Fibroblast of skin of left quadriceps (primary cell): ENCODE measurements around the gene LYZL1.
"Not testable (repeated sequence)": the region's sequence is repeated elsewhere in the genome, so short reads cannot be mapped to it uniquely, and the experiment has no call there.

Experiments used
- DNase-seq, 2 experiments: peaks; one replicate each; pipeline ENCODE4 v3.0.0-alpha.2; 2013; ENCODE audit warnings: low read depth in 2 of 2

The LYZL1 gene

DNA sequence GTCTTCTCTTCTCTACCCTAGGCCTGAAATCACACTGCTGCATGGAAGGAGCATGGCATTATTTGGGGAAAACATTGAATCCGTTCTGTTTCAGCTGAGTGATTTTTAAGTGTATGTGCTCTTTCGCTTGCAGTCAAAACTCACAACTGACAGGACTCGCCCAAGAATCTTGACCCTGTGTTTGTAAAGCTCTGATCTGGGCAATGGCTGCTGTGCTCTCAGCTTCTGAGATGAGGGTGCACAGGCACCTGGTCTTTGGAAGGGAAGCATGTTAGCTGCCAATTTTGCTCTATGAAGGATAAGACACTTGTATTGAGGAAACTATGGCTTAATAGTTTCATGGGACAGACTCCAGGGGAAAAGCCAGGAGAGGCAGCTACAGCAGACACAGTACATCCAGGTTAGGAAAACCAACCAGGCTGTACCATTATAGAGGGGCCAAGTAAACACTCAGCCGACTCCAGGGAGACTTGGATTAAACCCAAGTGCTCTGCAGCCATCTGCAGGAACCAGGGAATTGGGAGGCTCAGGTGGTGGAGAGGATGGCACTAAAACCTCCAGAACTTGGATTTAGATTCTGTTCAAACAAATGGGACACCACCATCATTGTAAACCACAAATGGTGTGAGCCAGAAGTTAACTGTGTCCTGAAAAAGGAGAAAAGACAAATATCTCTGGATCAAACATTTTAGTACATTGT is 43.3 kb downstream of the LYZL1 start:
- no peak for DNase-seq

DNA sequence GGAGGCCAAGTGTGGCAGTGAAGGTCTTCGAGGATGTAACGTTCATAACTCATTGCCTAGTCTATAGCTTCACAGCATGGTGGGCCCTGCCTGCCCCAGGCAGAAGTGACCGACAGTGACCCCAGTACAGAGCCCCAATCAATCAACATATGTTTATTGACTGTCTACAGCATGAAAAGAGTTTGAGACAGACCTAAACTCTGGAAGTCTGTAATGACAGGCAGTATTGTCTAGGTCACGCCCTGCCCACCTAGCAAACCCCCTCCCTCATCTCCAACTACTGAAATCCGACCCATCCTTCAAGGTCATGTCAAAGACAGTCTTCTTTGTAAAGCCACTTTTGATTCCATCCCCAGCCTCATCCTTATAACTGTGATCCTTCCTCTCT is 43.9 kb downstream of the LYZL1 start:
- DNase-seq: no peak

DNA sequence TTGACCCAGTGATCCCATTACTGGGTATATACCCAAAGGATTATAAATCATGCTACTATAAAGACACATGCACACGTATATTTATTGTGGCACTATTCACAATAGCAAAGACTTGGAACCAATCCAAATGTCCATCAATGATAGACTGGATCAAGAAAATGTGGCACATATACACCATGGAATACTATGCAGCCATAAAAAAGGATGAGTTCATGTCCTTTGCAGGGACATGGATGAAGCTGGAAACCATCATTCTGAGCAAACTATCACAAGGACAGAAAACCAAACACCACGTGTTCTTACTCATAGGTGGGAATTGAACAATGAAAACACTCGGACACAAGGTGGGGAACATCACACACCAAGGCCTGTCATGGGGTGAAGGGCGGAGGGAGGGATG is 48.7 kb downstream of the LYZL1 start:
- not testable (repeated sequence) for DNase-seq

DNA sequence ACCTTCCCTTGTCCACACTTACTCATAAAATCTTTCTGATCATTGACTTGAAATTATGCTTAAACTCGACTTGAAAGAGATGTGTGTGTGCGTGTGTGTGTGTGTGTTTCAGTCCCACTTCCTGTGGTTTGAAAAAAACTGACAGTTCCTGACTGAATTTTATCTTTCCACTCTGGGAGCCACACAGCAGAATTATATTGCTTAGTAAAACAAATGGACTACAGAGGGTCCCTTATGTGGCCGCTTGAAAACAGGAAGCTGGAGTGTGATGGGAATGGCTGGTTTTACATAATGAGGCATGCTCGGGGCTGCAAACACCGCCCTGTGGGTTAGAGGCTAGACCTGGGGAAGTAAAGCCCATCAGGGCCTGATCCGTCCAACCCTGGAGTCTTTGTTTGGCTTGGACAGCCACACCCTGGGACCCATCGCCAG is 54.8 kb downstream of the LYZL1 start:
- DNase-seq: no peak

DNA sequence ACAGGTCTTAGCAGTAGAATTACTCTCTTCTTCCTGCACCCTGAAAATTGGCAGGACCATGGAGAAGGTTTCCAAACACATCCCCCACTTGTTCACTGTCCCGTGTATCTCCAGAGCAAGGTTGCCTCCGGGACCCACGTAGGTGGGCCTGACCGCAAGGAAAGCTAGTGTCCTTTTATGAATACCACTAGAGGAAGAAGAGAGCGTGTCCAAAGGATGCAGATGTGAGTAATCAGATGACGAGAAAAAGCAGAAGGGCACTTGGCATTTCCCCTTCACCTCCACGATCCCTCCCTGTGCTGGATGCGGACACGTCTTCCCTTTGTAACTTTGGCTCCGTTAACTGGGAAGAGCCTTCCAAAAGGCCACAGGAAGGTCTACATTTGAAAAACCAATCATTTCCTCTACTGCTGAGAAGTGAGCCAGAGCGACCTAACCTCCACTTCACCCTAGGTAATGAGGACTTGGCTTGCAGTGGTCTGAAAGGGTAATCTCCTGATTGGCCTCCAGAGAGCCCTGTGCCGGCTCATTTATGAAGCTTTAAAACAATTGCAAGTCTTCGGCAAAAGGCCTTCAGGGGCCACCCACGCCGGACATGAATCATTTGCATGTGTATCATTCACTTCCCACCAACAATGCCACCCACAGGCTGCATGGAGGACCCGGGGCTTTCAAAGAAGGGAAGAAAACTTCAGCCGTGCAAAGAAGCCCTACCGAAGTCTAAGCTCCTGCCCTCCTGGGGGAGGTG is 55.4 kb downstream of the LYZL1 start:
- DNase-seq: peak in 1 of 2 experiments; percentile 4

DNA sequence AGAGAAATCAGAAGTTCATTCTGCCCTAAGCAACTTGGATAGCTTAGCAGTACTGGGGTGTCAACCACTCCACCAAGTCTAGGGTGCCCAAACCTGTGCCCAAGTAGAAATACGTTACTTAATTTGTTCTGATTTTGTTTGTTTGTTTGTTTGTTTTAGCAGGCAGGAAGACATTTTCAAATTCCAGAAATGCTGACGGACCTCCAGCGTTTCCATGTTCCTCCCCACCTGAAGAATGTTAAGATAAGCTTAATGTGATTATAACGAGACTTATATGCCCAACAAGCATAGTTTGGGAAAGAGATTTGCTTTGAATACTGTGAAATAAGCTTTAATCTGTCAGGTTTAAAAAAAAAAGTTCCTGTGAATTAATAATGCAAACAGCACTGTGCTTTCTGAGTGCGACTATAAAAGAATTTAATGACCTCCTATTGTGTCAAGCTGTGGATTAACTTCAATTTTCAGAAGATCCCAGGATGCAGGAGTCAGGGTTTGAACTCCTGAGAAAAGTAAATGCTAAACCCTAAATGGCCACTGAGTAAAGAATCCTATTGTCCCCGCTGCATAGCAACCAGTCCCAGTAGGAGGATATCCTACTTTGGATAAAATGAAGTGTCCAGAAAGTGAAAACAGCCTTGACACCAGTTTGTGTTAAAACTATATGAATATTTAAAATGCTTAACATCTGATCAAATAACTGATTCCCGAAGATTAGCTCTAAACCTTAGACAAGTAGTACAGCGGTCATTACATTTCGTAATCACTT is 56.5 kb downstream of the LYZL1 start:
- DNase-seq: no peak

DNA sequence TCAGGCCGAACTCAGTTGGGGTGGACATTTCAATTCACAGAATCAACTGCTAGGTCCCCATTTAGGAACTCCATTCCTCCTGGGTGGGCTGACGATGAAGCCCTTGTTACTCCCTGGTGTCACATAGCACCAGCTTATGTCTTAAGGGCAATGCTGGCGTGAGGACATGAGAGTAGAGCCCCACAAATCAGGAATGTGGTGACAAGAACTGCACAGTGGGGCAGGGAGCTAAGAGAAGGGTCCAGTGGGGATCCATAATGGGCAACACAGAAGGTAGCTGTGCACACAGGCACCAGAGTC is 57.0 kb downstream of the LYZL1 start:
- no peak for DNase-seq

DNA sequence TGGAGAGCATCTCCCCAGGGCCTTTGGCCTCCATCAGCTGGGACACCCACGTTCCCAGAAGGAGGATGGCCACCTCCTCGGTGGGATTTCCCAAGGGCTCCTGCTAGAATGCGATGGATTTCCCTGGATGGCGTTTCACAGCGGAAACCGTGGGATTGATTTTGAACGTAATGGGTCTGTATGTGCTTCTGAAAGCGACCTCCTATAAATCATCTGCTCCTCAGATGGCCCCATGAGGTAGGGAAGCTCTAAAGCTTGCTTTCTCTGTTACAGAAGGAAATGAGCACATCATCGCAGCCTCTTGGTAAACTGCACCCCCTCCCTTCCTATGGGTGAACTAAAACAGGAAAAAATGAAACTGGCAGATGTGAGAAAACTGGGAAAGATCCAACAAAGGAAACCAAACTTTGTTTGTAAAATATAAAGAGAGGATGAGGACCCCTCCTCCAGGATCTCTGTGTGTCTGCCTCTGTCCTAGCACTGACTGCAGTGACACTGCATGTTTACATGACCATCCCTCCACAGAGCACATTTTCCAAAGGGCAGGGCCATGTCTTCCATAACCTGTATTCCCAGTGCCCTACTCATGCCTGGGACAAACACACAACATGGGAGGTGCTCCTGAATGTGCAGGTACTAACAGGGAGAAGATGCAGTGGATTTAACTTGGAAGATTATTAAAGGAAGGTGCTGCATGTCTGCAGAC is 57.6 kb downstream of the LYZL1 start:
- no peak for DNase-seq

DNA sequence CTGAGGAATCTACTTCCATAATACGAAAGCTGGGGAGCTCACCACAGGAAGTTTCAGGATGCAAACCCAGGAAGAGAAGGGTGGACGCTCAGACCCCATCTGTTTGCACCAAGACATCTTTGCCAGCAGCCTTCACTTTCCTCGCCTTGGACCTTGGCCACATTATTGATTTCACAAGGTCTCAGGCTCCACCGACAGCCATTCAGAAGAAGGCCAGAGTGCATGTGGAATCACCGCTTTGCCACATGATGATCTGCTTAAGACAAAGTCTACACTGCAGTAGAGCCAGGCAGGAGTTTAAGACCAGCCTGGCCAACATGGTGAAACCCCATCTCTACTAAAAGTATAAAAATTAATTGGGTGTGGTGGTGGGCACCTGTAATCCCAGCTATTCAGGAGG is 60.0 kb downstream of the LYZL1 start:
- DNase-seq: no peak

DNA sequence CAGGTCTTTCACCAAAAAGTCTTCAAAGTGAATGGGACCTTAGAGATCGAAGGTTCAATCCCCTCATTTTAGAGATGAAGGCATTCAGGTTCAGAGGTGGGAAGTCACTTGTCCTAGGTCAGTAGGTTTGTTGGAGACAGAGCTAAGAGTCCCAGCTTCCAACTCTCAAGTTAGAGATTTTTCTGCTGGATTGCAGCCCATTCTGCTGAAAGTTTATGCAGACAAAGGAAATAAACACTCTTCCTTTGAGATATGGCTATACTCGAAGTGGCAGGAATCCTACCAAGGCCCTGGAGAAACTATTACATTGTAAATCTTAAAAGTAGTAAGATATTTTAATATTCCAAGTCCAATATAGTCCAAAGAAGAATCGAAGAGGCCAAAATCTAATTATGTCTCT is 64.4 kb downstream of the LYZL1 start:
- DNase-seq: no peak

DNA sequence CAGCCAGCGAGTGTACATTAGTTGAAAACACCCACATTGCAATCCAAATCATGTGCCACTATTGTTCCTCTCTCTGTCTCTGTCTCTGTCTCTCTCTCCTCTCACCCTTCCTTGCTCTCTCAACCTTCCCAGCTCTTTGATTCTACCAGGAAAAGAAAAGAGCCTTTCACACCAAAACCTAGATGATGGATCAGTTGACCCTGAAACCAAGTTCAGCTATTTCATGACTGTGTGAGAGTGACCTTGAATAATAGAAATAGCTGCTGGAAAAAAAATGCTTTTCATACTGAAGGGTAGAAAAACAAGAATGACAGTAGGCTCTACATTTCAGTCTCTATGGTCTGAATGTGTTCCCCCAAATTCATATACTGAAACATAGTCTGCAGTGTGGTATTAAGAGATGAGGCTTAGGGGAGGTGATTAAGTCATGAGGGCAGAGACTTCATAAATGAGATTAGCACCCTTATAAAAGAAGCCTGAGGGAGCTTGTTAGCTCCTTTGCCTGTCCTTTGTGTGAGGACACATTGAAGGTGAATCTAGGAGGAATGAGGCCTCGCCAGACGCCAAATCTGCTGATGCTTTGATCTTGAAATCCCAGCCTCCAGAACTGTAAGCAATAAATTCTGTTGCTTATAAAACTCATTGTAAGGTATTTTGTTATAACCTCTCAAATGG is 65.2 kb downstream of the LYZL1 start:
- no peak for DNase-seq

DNA sequence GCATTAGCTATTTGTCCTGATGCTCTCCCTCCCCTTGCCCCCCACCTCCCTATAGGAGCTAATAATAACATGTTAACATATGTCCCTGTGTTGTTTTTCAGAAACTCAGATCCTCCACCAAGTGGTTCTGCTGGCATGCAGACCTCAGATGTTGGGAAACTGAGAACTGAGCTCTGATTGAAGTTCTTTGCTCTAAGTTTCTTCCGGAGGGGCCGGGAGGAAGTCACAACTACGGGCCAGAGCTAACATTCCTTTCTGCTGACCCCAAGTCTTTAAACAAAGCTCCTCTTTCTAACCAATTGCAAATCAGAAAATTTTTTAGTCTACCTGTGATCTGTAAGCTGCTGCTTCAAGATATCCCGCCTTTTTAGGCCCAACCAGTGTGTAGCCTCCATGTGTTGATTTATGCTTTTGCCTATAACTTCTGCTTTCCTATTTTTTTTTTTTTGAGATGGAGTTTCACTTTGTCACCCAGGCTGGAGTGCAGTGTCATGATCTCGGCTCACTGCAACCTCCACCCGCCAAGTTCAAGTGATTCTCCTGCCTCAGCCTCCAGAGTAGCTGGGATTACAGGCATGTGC is 66.6 kb downstream of the LYZL1 start:
- no peak for DNase-seq

DNA sequence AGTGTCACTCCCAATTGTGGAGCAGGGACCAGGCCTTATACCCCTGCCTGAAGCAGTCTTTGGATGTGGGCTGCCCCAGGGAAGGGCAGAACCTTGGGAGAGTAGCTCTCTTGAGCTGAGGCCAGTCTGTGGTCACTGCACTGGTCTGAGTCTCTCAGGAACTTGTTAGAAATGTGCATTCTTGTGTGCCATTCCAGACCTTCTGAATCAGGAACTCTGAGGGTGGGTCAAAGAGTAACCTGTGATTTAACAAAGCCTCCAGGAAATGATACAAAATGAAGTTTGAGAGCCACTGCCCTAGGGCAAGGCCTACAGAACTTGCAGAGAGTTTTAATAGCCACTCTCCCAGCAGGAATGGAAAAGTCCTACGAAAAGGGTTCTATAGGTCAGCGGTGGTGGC is 68.1 kb downstream of the LYZL1 start:
- DNase-seq: no peak

DNA sequence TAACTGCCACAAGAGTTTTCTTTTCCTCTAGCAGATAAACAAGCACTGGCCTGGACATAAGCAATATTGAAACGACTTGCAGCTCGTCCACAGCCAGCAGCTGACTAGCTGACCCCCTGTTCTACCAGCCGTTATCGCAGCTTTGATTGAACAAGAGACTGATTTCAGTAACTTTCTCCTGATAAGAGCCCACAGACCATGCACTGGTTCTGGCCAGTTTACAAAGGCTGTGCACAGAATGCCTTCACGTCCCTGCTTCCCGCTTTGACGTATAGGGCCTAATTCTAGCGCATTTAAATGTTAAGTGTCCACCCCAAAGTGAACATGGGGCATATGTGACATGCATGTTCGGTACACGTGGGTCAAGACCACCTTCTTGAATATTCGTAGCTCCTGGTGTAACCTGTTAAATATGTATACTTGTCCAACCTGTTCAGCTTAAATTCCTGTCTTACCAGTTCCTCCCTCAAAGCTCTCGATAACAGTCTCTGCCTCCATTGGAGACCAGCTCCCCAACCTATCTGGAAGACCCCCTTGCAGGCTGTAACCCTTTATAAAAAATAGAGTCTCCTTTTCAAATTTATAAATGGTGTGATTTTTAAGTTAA is 69.2 kb downstream of the LYZL1 start:
- no peak for DNase-seq

DNA sequence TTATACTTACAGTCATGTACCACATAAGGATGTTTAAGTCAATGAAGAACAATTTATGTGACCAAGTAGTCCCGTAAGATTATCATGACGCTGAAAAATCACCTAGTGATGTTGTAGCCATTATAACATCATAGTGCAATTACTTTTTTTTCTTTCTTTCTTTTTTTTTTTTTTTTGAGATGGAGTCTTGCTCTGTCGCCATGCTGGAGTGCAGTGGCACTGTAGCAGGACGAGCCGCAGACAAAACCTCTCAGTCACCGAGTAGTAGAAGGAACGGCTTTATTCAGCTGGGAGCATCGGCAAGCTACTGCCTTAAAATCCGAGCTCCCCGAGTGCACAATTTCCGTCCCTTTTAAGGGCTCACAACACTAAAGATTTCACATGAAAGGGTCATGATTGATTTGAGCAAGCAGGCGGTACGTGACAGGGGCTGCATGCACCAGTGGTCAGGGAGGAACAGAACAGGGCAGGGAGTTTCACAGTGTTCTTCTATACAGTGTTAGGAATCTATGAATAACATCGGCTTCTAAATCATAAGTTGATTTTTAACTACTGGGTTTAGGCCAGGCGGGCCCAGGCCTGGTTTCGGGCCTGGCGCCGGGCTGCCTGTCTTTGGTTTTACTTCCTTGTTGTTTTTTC is 71.5 kb downstream of the LYZL1 start:
- DNase-seq: not testable (repeated sequence)
